Stimulated activated CD8-positive, alpha-beta memory T cell treated with anti-CD3 and anti-CD28 coated beads, Interleukin-4, amount 100 ng/mL, for 24 hours (primary cell): Measurements from ENCODE around the gene CFHR1.
"Not testable (repeated sequence)": the region's sequence is repeated elsewhere in the genome, so short reads cannot be mapped to it uniquely, and the experiment has no call there.

ENCODE experiments used
- DNase-seq: peaks from one replicate; pipeline ENCODE4 v3.0.0-alpha.2; 2020; ENCODE audit warnings: low read depth

The CFHR1 gene

GRCh38 chr1:196819531-196819930 is at the start of gene CFHR1:
CFHR1 (plus strand) TSS chr1:196819731; CDS start chr1:196819845, 114 bp downstream.
- not testable (repeated sequence) for DNase-seq

- not testable (repeated sequence) for DNase-seq
Measured at GRCh38 chr1:196769823-196770222, 49.7 kb upstream of the CFHR1 start.

GRCh38 chr1:196773713-196774112 is 45.8 kb upstream of the CFHR1 start:
- DNase-seq: no peak

GRCh38 chr1:196774175-196774574 is 45.4 kb upstream of the CFHR1 start:
- DNase-seq: no peak

- DNase-seq: no peak
Measured at GRCh38 chr1:196774603-196775002, 44.9 kb upstream of the CFHR1 start, which contains the start of gene CFHR3. CFHR3 (plus strand) TSS chr1:196774840; CDS start chr1:196774887, 47 bp downstream.

GRCh38 chr1:196777603-196778002 is 41.9 kb upstream of the CFHR1 start:
- DNase-seq: no peak

GRCh38 chr1:196779093-196779492 is 40.4 kb upstream of the CFHR1 start:
- no peak for DNase-seq

- DNase-seq: not testable (repeated sequence)
Measured at GRCh38 chr1:196791252-196791651, 28.3 kb upstream of the CFHR1 start.

GRCh38 chr1:196794103-196794502 is 25.4 kb upstream of the CFHR1 start:
- not testable (repeated sequence) for DNase-seq

- no peak for DNase-seq
Measured at GRCh38 chr1:196797891-196798290, 21.6 kb upstream of the CFHR1 start.

- not testable (repeated sequence) for DNase-seq
Measured at GRCh38 chr1:196801920-196802319, 17.6 kb upstream of the CFHR1 start.

GRCh38 chr1:196808529-196809235 is 10.8 kb upstream of the CFHR1 start:
- DNase-seq: no peak

- DNase-seq: not testable (repeated sequence)
Measured at GRCh38 chr1:196817442-196817841, 2.1 kb upstream of the CFHR1 start.

- DNase-seq: not testable (repeated sequence)
Measured at GRCh38 chr1:196827860-196828259, 8.3 kb downstream of the CFHR1 start.

GRCh38 chr1:196849613-196850492 is 30.3 kb downstream of the CFHR1 start:
- DNase-seq: not testable (repeated sequence)

GRCh38 chr1:196856053-196856452 is 36.5 kb downstream of the CFHR1 start:
- no peak for DNase-seq

- DNase-seq: no peak
Measured at GRCh38 chr1:196857188-196857587, 37.7 kb downstream of the CFHR1 start.

GRCh38 chr1:196858811-196859210 is 39.3 kb downstream of the CFHR1 start:
- DNase-seq: no peak

- DNase-seq: no peak
Measured at GRCh38 chr1:196860323-196860884, 40.9 kb downstream of the CFHR1 start.

- no peak for DNase-seq
Measured at GRCh38 chr1:196861429-196861828, 41.9 kb downstream of the CFHR1 start.

GRCh38 chr1:196866974-196867373 is 47.4 kb downstream of the CFHR1 start:
- DNase-seq: no peak

- no peak for DNase-seq
Measured at GRCh38 chr1:196873385-196873784, 53.9 kb downstream of the CFHR1 start.

GRCh38 chr1:196875935-196876334 is 56.4 kb downstream of the CFHR1 start:
- DNase-seq: no peak
